HCT116 (cell line): ENCODE measurements around the gene TMEM138.

Experiments used
- CBX3 ChIP-seq: IDR thresholded peaks from 2 replicates; pipeline ENCODE4 v1.6.1; 2012; ENCODE audit warnings: low read depth
- EGR1 ChIP-seq: IDR thresholded peaks from 2 replicates; pipeline ENCODE4 v1.6.1; 2012; ENCODE audit warnings: low read depth
- EZH2 ChIP-seq: fragments of 200-600 bp; sonication (generic); IDR thresholded peaks from 2 replicates; pipeline ENCODE4 v1.6.1; 2017; ENCODE audit warnings: antibody characterized with exemption, mixed run types
- SIN3A ChIP-seq: IDR thresholded peaks from 2 replicates; pipeline ENCODE4 v1.6.1; 2012; ENCODE audit warnings: low read depth
- SRF ChIP-seq: IDR thresholded peaks from 2 replicates; pipeline ENCODE4 v1.6.1; 2012; ENCODE audit warnings: low read depth
- TF ChIP-seq, protein P1 (sequence below), 3 experiments: fragments of 200-600 bp in 1 of 3; sonication (generic) in 1 of 3; IDR thresholded peaks in 2 of 3; conservative IDR thresholded peaks in 1 of 3; 2 replicates each; pipeline ENCODE4 v1.5.1; 2012 to 2017; ENCODE audit warnings: low read depth in 2 of 3, low read length in 2 of 3, antibody characterized with exemption in 1 of 3, borderline replicate concordance in 1 of 3, control low read depth in 1 of 3, mild to moderate bottlenecking in 1 of 3, mixed read lengths in 1 of 3, mixed run types in 1 of 3, moderate library complexity in 1 of 3; ENCODE audit not compliant: insufficient read depth in 1 of 3

DNA sequence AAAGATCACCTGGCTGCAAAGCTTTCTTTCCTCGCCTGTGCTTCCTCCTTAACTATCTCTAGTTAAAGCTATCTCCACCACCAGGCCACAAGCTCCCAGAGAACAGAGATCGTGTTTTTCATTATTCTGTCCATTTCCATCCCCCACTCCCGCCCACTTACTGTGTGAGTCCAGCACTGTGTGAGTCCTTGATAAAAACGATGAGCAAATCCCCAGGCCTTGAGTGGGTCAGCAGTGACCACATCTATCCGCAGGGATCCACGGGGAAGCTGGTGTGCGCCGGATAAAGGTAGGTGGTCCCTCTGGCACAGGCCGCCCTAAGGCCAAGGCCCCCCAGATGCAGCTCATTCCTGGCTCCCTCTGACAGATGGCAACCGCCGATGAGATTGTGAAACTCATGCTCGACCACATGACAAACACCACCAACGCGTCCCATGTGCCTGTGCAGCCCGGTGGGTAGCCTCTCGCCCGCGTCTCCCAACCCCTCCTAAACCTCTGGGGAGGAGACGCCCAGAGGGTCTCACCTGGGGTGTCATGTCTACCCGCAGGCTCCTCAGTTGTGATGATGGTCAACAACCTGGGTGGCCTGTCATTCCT lies 19.9 kb upstream of the TMEM138 start:
- TF ChIP-seq, protein P1, sequence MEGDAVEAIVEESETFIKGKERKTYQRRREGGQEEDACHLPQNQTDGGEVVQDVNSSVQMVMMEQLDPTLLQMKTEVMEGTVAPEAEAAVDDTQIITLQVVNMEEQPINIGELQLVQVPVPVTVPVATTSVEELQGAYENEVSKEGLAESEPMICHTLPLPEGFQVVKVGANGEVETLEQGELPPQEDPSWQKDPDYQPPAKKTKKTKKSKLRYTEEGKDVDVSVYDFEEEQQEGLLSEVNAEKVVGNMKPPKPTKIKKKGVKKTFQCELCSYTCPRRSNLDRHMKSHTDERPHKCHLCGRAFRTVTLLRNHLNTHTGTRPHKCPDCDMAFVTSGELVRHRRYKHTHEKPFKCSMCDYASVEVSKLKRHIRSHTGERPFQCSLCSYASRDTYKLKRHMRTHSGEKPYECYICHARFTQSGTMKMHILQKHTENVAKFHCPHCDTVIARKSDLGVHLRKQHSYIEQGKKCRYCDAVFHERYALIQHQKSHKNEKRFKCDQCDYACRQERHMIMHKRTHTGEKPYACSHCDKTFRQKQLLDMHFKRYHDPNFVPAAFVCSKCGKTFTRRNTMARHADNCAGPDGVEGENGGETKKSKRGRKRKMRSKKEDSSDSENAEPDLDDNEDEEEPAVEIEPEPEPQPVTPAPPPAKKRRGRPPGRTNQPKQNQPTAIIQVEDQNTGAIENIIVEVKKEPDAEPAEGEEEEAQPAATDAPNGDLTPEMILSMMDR (IDR thresholded peaks at IDR 0.05 in 2 of 3, conservative IDR thresholded peaks at IDR 0.05 in 1 of 3; ENCODE audit: borderline replicate concordance in 1 of 3, insufficient read depth in 1 of 3, low read depth in 2 of 3, low read length in 2 of 3): no peak
- TF ChIP-seq EZH2 (no peak), SRF (no peak), CBX3 (no peak), SIN3A (no peak), EGR1 (no peak)
